OCI-LY7 (cell line): ENCODE measurements around the gene COL4A1. TPM values are rescaled to one million over a fixed set of nuclear protein-coding genes. Genes with fewer than 3 reads are reported as not detected.

ENCODE experiments used
- BruUV-seq: library from RNA; stranded (reverse); fragments of 400-500 nt; replicated peaks from 2 replicates; lab custom pipeline; 2021; lab: Mats Ljungman, UMichigan
- CTCF ChIA-PET: fragments of 300-600 bp; sonication (Branson Sonifier 250); formaldehyde crosslinking; loops from one replicate; lab custom pipeline; 2022; ENCODE audit warnings: antibody characterized with exemption; ENCODE audit not compliant: unreplicated experiment; lab: Charles Lee
- POLR2A ChIA-PET: fragments of 300-600 bp; sonication (Branson Sonifier 250); formaldehyde crosslinking; loops from one replicate; lab custom pipeline; 2022; ENCODE audit warnings: antibody characterized with exemption; lab: Charles Lee
- DNase-seq: peaks from one replicate; pipeline ENCODE4 v3.0.0-alpha.2; 2015; ENCODE audit warnings: low spot score
- H2AFZ ChIP-seq: fragments of 200-600 bp; sonication (generic), shearing (Covaris generic); 2 replicates; pipeline ENCODE4 v1.6.1; 2014; ENCODE audit warnings: mild to moderate bottlenecking, antibody characterized with exemption, low read length, moderate library complexity
- H3K27ac ChIP-seq: fragments of 200-600 bp; sonication (generic); 2 replicates; pipeline ENCODE4 v1.5.1; 2014; ENCODE audit warnings: mixed run types, low read depth, mild to moderate bottlenecking, moderate library complexity, low read length, inconsistent platforms; ENCODE audit not compliant: poor library complexity, severe bottlenecking
- H3K36me3 ChIP-seq: fragments of 200-600 bp; sonication (generic); 2 replicates; pipeline ENCODE4 v1.6.1; 2014; ENCODE audit warnings: mild to moderate bottlenecking, antibody characterized with exemption, low read length, moderate library complexity, mixed read lengths; ENCODE audit not compliant: insufficient read depth
- H3K4me1 ChIP-seq: fragments of 200-600 bp; sonication (generic); 2 replicates; pipeline ENCODE4 v1.5.1; 2014; ENCODE audit warnings: mild to moderate bottlenecking, low read length; ENCODE audit not compliant: insufficient read depth, poor library complexity, severe bottlenecking
- H3K4me2 ChIP-seq: fragments of 200-600 bp; sonication (generic); 2 replicates; pipeline ENCODE4 v1.6.1; 2014; ENCODE audit warnings: mild to moderate bottlenecking, low read length
- H3K4me3 ChIP-seq: fragments of 200-600 bp; sonication (generic); 2 replicates; pipeline ENCODE4 v1.5.1; 2014; ENCODE audit warnings: mild to moderate bottlenecking, low read depth, low read length; ENCODE audit not compliant: poor library complexity, severe bottlenecking
- H3K79me2 ChIP-seq: fragments of 200-600 bp; sonication (generic); 2 replicates; pipeline ENCODE4 v1.6.1; 2016; ENCODE audit warnings: low read depth, mild to moderate bottlenecking, low read length, moderate library complexity, mixed read lengths; ENCODE audit not compliant: insufficient read depth
- H3K9me2 ChIP-seq: fragments of 200-600 bp; sonication (generic); 2 replicates; pipeline ENCODE4 v1.6.1; 2016; ENCODE audit warnings: mild to moderate bottlenecking, low read length, mixed read lengths; ENCODE audit not compliant: insufficient read depth
- H3K9me3 ChIP-seq: fragments of 200-600 bp; sonication (generic); 2 replicates; pipeline ENCODE4 v1.6.1; 2014; ENCODE audit warnings: mild to moderate bottlenecking, mixed run types, low read length, mixed read lengths
- H4K20me1 ChIP-seq: fragments of 200-600 bp; sonication (generic); 2 replicates; pipeline ENCODE4 v1.6.1; 2014; ENCODE audit warnings: mild to moderate bottlenecking, antibody characterized with exemption, low read length, moderate library complexity, mixed read lengths; ENCODE audit not compliant: insufficient read depth
- CTCF ChIP-seq: fragments of 200-600 bp; sonication (generic); conservative IDR thresholded peaks from 2 replicates; pipeline ENCODE4 v1.5.1; 2014; ENCODE audit warnings: mild to moderate bottlenecking, antibody characterized with exemption, low read length, moderate library complexity, mixed read lengths
- EZH2phosphoT487 ChIP-seq: fragments of 200-600 bp; sonication (generic); IDR thresholded peaks from 2 replicates; pipeline ENCODE4 v1.6.1; 2018; ENCODE audit warnings: low read depth, borderline replicate concordance, mild to moderate bottlenecking, mixed run types, antibody characterized with exemption, low read length, moderate library complexity, mixed read lengths
- intact Hi-C: fragments of 100-400 bp; cut with micrococcal nuclease; formaldehyde crosslinking; loops from one replicate; pipeline ENCODE4 v1.10.0; 2022; ENCODE audit not compliant: unreplicated experiment
- total RNA-seq, 2 experiments: library from RNA; depleted of rRNA in 1 of 2; stranded (reverse); fragments of >200 nt in 1 of 2; shearing (Covaris generic) in 1 of 2; gene quantifications; 2 replicates each; pipeline ENCODE4 v1.2.3, GENCODE V29; 2014 to 2022

COL4A1 gene
- total RNA-seq, 2 experiments from 2014 or later: 0.06 TPM; not detected in 1

GRCh38 chr13:110121422-110122083 lies 185.4 kb downstream of the COL4A1 start:
- intact Hi-C loops: no loop called here
- Histone ChIP-seq H3K79me2 (no peaks in the 10 kb centered on the region), H3K9me2 (no peaks in the 10 kb centered on the region), H3K9me3 (no peaks in the 10 kb centered on the region), H3K4me2 (no peak overlapping the region), H4K20me1 (no peaks in the 10 kb centered on the region), H2AFZ (no peak overlapping the region), H3K27ac (no peak overlapping the region), H3K36me3 (no peaks in the 10 kb centered on the region), H3K4me3 (no peak overlapping the region), H3K4me1 (no peaks in the 10 kb centered on the region)
- POLR2A ChIA-PET: no interaction called here
- no peak for DNase-seq
- CTCF ChIA-PET: no interaction called here
- BruUV-seq: no TSS peak
- no peak for TF ChIP-seq EZH2phosphoT487
- TF ChIP-seq CTCF: no peak

GRCh38 chr13:110119935-110120905 lies 186.7 kb downstream of the COL4A1 start:
- Histone ChIP-seq H3K36me3 (no peaks in the 10 kb centered on the region), H3K4me3 (no peak overlapping the region), H3K27ac (no peak overlapping the region), H3K79me2 (no peaks in the 10 kb centered on the region), H3K4me2 (no peak overlapping the region), H4K20me1 (no peaks in the 10 kb centered on the region), H3K9me2 (no peaks in the 10 kb centered on the region), H3K4me1 (no peaks in the 10 kb centered on the region), H2AFZ (no peak overlapping the region), H3K9me3 (no peaks in the 10 kb centered on the region)
- no peak for DNase-seq
- no TSS peak for BruUV-seq
- CTCF ChIA-PET: no interaction called here
- TF ChIP-seq CTCF (no peak), EZH2phosphoT487 (no peak)
- intact Hi-C loops: loop anchor here (5.0 kb wide), 1 partner anchor 1158 kb away; no protein-coding TSS in a partner anchor
- POLR2A ChIA-PET: no interaction called here
